ENCODE measurements around the gene GLTP.
"Not testable (repeated sequence)": the region's sequence is repeated elsewhere in the genome, so short reads cannot be mapped to it uniquely, and the experiment has no call there.

Gene GLTP

GRCh38 chr12:109902891-109903418, 22.6 kb upstream of the GLTP start:
- DNase-seq (ENCODE audit: low read depth in 2 of 2) = no peak

GRCh38 chr12:109900752-109901580, 20.6 kb upstream of the GLTP start:
- no peak for DNase-seq (ENCODE audit: low read depth in 2 of 2)

- peak; percentile 39 to 44 for DNase-seq (ENCODE audit: low read depth in 2 of 2)
Measured at GRCh38 chr12:109899783-109900751, 19.7 kb upstream of the GLTP start, which contains the start of gene TCHP. Gene TCHP, plus strand, starts transcription at chr12:109900274. Its CDS starts 2,753 bp downstream, at chr12:109903027.

- DNase-seq (ENCODE audit: low read depth in 2 of 2) = not testable (repeated sequence)
Measured at GRCh38 chr12:109899345-109899744, 19.0 kb upstream of the GLTP start.

- no peak for DNase-seq (ENCODE audit: low read depth in 2 of 2)
Measured at GRCh38 chr12:109897029-109897428, 16.7 kb upstream of the GLTP start.

- no peak for DNase-seq (ENCODE audit: low read depth in 2 of 2)
Measured at GRCh38 chr12:109896188-109896587, 15.8 kb upstream of the GLTP start.

GRCh38 chr12:109894939-109895338, 14.6 kb upstream of the GLTP start:
- DNase-seq (ENCODE audit: low read depth in 2 of 2) = no peak

GRCh38 chr12:109893261-109893995, 13.1 kb upstream of the GLTP start:
- DNase-seq (ENCODE audit: low read depth in 2 of 2) = no peak

GRCh38 chr12:109892748-109893147, 12.4 kb upstream of the GLTP start:
- DNase-seq (ENCODE audit: low read depth in 2 of 2) = no peak

- DNase-seq (ENCODE audit: low read depth in 2 of 2) = no peak
Measured at GRCh38 chr12:109892165-109892715, 11.9 kb upstream of the GLTP start.

GRCh38 chr12:109891731-109892130, 11.4 kb upstream of the GLTP start:
- not testable (repeated sequence) for DNase-seq (ENCODE audit: low read depth in 2 of 2)

GRCh38 chr12:109890620-109891170, 10.4 kb upstream of the GLTP start:
- no peak for DNase-seq (ENCODE audit: low read depth in 2 of 2)

GRCh38 chr12:109888179-109889020, 8.1 kb upstream of the GLTP start:
- no peak for DNase-seq (ENCODE audit: low read depth in 2 of 2)

GRCh38 chr12:109885616-109886015, 5.3 kb upstream of the GLTP start:
- DNase-seq (ENCODE audit: low read depth in 2 of 2) = no peak

- no peak for DNase-seq (ENCODE audit: low read depth in 2 of 2)
Measured at GRCh38 chr12:109883461-109883860, 3.1 kb upstream of the GLTP start.

- DNase-seq (ENCODE audit: low read depth in 2 of 2) = no peak
Measured at GRCh38 chr12:109881752-109882151, 1.4 kb upstream of the GLTP start.

GRCh38 chr12:109880938-109881337, 597 bp upstream of the GLTP start:
- DNase-seq (ENCODE audit: low read depth in 2 of 2) = no peak

- DNase-seq (ENCODE audit: low read depth in 2 of 2) = no peak
Measured at GRCh38 chr12:109879351-109880042, 844 bp downstream of the GLTP start.

GRCh38 chr12:109878749-109879148, 1.6 kb downstream of the GLTP start:
- no peak for DNase-seq (ENCODE audit: low read depth in 2 of 2)
